GM19035 (cell line): Measurements from ENCODE around the gene GSC2.
A peak's percentile ranks its signal among the peaks of the same experiment; 100 is the strongest.
"Not testable (repeated sequence)": the region's sequence is repeated elsewhere in the genome, so short reads cannot be mapped to it uniquely, and the experiment has no call there.

ENCODE experiments used
- ATAC-seq: cut with Tn5 transposase; IDR thresholded peaks from one replicate; pipeline ENCODE4 v1.9.1; 2021; ENCODE audit not compliant: unreplicated experiment

The GSC2 gene

DNA sequence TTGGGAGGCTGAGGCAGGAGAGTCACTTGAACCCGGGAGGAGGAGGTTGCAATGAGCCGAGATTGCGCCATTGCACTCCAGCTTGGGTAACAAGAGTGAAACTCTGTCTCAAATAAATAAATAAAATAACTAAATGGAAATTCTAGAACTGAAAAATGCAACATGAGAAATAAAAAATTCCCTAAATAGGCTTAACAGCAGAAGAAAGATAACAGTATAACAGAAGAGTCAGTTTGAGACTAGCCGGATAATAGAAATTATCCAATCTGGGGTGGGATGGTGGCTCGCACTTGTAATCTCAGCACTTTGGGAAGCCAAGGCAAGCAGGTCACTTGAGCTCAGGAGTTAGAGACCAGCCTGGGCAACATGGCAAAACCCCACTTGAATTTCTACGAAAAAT is 14.3 kb upstream of the GSC2 start:
- ATAC-seq, result no peak

- ATAC-seq, result not testable (repeated sequence)
Observed at GRCh38 chr22:19158649-19159048, 8.6 kb upstream of the GSC2 start.

GRCh38 chr22:19156109-19156508 is 6.0 kb upstream of the GSC2 start:
- ATAC-seq, result not testable (repeated sequence)

GRCh38 chr22:19152942-19153883 is 3.1 kb upstream of the GSC2 start:
- ATAC-seq, result no peak

GRCh38 chr22:19151329-19152191 is 1.5 kb upstream of the GSC2 start:
- no peak for ATAC-seq

GRCh38 chr22:19150482-19151328 is 613 bp upstream of the GSC2 start:
- ATAC-seq, result no peak

DNA sequence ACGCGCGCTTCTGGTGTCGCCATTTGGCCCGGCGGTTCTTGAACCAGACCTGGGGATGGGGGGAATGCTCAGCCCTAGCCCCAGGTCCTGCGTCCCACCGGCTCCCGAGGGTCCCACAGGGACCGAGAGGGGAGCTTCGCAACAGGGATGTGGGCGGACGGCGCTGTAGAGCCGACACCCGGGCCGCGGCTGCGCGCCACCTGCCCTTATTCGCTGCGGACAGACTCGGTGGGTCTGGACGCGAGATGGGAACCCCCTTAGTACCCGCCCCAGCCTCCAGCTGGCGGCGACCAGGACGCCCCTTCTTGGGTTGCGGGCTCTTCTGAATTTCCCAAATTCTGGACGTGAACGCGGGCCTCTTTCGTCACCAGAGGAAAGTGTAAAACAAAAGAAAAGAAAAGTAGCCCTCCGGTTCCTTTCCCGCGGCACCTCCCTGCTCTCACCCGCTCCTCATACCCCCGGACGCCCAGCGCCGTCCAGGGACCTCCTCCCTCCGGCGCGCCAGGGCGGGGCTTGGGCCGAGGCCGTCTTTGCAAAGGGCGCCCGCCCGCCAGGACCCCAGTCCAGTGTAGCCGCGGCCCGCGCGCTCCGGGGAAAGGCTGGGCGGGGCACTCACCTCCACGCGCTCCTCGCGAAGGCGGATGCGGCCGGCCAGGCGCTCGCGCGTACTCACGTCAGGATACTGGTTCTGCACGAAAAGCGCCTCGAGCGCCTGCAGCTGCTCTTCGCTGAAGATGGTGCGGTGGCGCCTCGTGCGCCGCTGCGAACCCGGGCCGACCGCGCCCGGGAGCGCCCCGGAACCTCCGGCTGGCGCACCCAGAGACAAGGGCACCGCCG is 827 bp downstream of the GSC2 start:
- no peak for ATAC-seq

- no peak for ATAC-seq
Observed at GRCh38 chr22:19148417-19149046, 1.6 kb downstream of the GSC2 start.

- no peak for ATAC-seq
Observed at GRCh38 chr22:19147195-19147780, 2.8 kb downstream of the GSC2 start.

- no peak for ATAC-seq
Observed at GRCh38 chr22:19146215-19146968, 3.7 kb downstream of the GSC2 start.

DNA sequence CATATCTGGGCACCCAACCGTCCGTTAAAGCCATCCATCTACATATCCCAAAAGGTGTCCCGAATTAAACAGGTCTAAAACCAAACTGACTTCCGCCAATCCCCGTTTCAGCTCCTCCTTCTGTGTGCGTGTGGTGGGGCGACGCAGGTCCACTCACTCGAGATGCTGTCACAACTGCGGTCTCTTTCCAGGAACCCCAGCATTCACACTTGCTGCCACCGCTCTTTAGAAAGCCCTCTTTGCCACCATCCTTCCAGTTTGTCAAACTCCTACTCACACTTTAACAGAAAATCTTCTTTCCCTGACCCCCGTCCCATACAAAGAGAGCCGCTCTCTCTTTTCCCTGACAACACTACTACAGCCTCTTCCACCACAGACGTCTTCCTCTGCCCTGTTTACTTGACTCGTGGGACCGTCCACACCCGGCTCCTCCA is 6.1 kb downstream of the GSC2 start:
- peak; percentile 31 for ATAC-seq

GRCh38 chr22:19143212-19143611 is 6.9 kb downstream of the GSC2 start:
- no peak for ATAC-seq

- no peak for ATAC-seq
Observed at GRCh38 chr22:19142394-19142793, 7.7 kb downstream of the GSC2 start.

GRCh38 chr22:19139974-19140373 is 10.1 kb downstream of the GSC2 start:
- no peak for ATAC-seq

DNA sequence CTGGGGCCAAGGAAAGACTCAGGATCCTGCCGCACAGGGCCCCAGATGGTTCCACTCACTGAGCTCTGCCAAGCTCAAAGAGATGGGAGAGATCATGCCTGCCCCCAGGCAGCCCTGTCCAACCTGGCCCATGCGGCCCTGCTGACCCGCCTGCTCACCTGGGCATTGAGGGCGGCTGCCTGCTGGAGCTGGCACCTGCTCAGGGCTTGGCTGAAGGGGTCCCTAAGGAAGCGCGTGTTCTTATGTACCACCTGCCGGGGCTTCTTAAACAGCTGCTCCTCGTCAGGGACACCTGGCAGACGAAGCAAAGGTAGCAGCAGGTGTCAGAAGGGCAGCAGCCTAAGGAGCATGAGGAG is 11.1 kb downstream of the GSC2 start:
- no peak for ATAC-seq

DNA sequence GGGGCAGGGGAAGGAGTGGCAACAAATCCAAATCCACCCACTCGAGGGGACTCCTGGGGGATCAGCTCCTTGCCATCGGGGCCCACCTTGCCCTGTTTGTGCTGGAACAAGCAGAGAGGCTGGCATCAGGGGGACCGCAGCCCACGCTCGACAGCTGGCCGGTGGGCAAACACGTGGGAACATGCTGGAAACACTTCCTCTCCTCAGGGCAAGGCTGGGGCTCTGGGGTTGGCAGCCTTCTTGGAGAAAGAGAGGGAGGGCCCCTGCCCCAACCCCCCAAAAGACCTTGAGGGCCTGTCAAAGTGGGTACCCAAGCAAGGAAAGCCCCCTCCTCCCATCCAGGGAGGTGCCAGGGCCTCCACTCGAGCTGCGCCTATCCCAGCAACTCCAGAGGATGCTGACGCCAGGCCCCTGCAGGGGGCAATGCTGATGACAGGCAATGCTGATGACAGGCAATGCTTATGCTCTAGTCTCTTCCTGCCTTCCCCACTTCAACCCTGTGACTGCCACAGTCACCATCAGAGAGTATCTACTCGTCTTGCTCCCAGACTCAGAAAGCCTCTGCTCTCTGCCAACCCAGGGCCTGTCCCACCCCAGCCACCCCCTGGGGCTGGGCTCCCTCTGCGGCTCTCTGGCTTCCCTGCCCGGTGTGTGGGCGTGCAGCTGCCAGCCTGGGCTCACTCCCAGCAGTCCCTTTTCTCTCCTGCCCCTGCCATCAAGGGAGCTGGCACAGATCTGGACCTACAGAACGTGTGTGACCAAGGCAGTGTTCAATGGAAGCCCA is 11.7 kb downstream of the GSC2 start:
- ATAC-seq, result no peak

GRCh38 chr22:19137384-19138216 is 12.5 kb downstream of the GSC2 start:
- ATAC-seq, result no peak
